Osteoblast (primary cell): ENCODE data around the gene ZNF14. TPM values are rescaled to one million over a fixed set of nuclear protein-coding genes. Genes with fewer than 3 reads are reported as not detected.
"Not testable (repeated sequence)": the region's sequence is repeated elsewhere in the genome, so short reads cannot be mapped to it uniquely, and the experiment has no call there.

ENCODE experiments used
- DNase-seq: peaks from one replicate; pipeline ENCODE4 v3.0.0; 2011; ENCODE audit warnings: low spot score, mixed read lengths; ENCODE audit not compliant: insufficient read length; ENCODE audit errors: missing footprints
- H2AFZ ChIP-seq: 2 replicates; pipeline ENCODE4 v1.6.0; 2011; ENCODE audit warnings: mild to moderate bottlenecking, low read length
- H3K27ac ChIP-seq: 2 replicates; pipeline ENCODE4 v1.5.1; 2011; ENCODE audit warnings: mild to moderate bottlenecking, low read depth, low read length, moderate library complexity
- H3K27me3 ChIP-seq: 2 replicates; pipeline ENCODE4 v1.6.0; 2012; ENCODE audit warnings: mild to moderate bottlenecking, control low read depth, inconsistent platforms, low read length, moderate library complexity; ENCODE audit not compliant: insufficient read depth
- H3K36me3 ChIP-seq: 2 replicates; pipeline ENCODE4 v1.5.1; 2011; ENCODE audit warnings: mild to moderate bottlenecking, low read length, control low read depth, moderate library complexity; ENCODE audit not compliant: insufficient read depth
- H3K4me1 ChIP-seq: 2 replicates; pipeline ENCODE4 v1.5.1; 2011; ENCODE audit warnings: mild to moderate bottlenecking, low read length, control low read depth, moderate library complexity; ENCODE audit not compliant: insufficient read depth
- H3K4me2 ChIP-seq: 2 replicates; pipeline ENCODE4 v1.6.0; 2011; ENCODE audit warnings: mild to moderate bottlenecking, low read length; ENCODE audit not compliant: insufficient read depth
- H3K4me3 ChIP-seq: fragments of 200-600 bp; sonication (generic); 3 replicates; pipeline ENCODE4 v1.5.1; 2012; ENCODE audit warnings: mild to moderate bottlenecking, low read length, inconsistent platforms; ENCODE audit not compliant: insufficient read depth
- H3K79me2 ChIP-seq: 2 replicates; pipeline ENCODE4 v1.6.0; 2012; ENCODE audit warnings: mild to moderate bottlenecking, low read length, control low read depth, inconsistent platforms; ENCODE audit not compliant: insufficient read depth
- H3K9me3 ChIP-seq: 2 replicates; pipeline ENCODE4 v1.5.1; 2011; ENCODE audit warnings: low read depth, low read length, control low read depth
- H4K20me1 ChIP-seq: 2 replicates; pipeline ENCODE4 v1.6.0; 2012; ENCODE audit warnings: mild to moderate bottlenecking, low read length, control low read depth; ENCODE audit not compliant: insufficient read depth
- total RNA-seq: library from RNA; depleted of rRNA; stranded (reverse); fragments of >200 nt; gene quantifications from 2 replicates; pipeline ENCODE4 v1.2.3, GENCODE V29; 2012
- TF ChIP-seq, protein P1 (sequence below): IDR thresholded peaks from 2 replicates; pipeline ENCODE4 v1.5.1; 2011; ENCODE audit warnings: mild to moderate bottlenecking, low read depth, low read length, moderate library complexity; ENCODE audit errors: extremely low read depth

ZNF14 gene
- total RNA-seq, 1 donor = 6.5 TPM

DNA sequence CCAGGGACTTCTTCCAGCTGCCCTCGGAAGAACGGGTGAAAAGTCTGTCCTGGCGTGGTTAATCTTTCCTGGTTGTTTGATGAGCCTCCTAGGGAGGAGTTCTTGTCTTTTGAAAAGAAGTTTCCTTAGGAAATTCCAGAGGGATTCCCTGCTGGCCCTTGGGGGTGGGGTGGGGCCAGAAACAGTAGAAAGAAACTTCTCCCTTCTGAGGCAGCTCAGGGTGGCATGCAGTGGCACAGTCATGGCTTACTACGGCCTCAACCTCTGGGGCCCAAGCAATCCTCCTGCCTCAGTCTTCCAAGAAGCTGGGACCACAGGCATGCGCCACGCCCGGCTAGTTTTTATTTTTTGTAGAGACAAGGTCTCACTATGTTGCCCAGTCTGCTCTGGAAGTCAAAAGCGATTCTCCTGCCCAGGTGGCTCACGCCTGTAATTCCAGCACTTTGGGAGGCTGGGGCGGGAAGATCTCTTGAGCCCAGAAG, 62.8 kb downstream of the ZNF14 start:
- H3K36me3 ChIP-seq = no peaks in the 10 kb centered on the region
- H3K4me2 ChIP-seq = peak overlapping the region; percentile 94
- H3K27me3 ChIP-seq = no peaks in the 10 kb centered on the region
- DNase-seq = peak; percentile 10
- H3K4me3 ChIP-seq = peak overlapping the region; percentile 95
- peaks cover 12% of the 10 kb centered on the region for H3K4me1 ChIP-seq
- H2AFZ ChIP-seq = peak overlapping the region; percentile 98
- peaks cover 17% of the 10 kb centered on the region for H3K79me2 ChIP-seq
- no peak overlapping the region for H3K27ac ChIP-seq
- TF ChIP-seq, protein P1, sequence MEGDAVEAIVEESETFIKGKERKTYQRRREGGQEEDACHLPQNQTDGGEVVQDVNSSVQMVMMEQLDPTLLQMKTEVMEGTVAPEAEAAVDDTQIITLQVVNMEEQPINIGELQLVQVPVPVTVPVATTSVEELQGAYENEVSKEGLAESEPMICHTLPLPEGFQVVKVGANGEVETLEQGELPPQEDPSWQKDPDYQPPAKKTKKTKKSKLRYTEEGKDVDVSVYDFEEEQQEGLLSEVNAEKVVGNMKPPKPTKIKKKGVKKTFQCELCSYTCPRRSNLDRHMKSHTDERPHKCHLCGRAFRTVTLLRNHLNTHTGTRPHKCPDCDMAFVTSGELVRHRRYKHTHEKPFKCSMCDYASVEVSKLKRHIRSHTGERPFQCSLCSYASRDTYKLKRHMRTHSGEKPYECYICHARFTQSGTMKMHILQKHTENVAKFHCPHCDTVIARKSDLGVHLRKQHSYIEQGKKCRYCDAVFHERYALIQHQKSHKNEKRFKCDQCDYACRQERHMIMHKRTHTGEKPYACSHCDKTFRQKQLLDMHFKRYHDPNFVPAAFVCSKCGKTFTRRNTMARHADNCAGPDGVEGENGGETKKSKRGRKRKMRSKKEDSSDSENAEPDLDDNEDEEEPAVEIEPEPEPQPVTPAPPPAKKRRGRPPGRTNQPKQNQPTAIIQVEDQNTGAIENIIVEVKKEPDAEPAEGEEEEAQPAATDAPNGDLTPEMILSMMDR = no peak
- no peaks in the 10 kb centered on the region for H3K9me3 ChIP-seq
- no peaks in the 10 kb centered on the region for H4K20me1 ChIP-seq

DNA sequence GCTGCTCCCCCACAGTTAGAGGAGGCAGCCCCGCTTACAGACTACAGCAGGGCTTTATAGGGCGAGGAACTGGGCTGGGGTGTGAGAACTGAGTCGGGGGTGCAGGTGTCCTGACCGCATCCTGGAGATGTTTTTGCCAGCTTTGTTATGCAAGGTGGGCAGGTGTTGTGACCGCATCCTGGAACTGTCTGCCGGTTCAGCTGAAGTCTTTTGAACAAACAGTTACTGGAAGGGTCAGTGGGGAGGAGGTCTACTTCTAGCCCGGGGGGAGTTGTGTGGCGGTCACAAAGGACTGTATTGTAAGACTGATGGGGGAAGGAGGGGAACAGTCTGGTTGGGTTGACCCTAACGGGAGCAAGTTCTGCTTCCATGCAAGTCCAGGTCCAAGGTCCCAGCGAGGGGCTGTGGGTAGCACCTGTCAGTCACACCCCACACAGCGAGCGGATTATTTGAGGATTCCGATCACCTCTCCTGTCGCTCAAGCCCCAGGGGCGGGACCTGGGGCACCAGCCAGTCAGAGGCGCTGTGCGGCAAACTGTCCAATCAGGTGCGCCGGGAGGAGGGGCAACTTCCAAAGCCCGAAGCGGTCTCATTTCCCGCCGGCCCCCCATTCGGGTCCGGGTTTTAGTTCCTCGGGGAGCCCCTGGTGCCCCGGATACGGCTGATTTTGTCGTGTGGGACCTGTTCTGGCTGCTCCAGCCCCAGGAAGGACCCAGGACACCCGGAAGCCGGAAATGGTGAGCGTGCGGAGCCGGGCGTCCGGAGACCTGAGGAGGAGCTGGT, 64.5 kb downstream of the ZNF14 start, which contains the start of gene ZNF101:
TSS of gene ZNF101 (plus strand) at position 610 of the 783 bp plus-strand sequence. CDS start at position 735, 125 bp downstream.
- H3K79me2 ChIP-seq = peaks cover 17% of the 10 kb centered on the region
- TF ChIP-seq, protein P1 = no peak
- peak; percentile 98 for DNase-seq
- H3K36me3 ChIP-seq = no peaks in the 10 kb centered on the region
- peak within 1 kb of the TSS; percentile 94 for H3K4me2 ChIP-seq
- H3K4me3 ChIP-seq = peak within 1 kb of the TSS; percentile 95
- H4K20me1 ChIP-seq = no peaks in the 10 kb centered on the region
- H3K27ac ChIP-seq = peak within 1 kb of the TSS; percentile 83
- no peaks in the 10 kb centered on the region for H3K9me3 ChIP-seq
- H3K4me1 ChIP-seq = peaks cover 12% of the 10 kb centered on the region
- H3K27me3 ChIP-seq = no peaks in the 10 kb centered on the region
- H2AFZ ChIP-seq = peak within 1 kb of the TSS; percentile 98

DNA sequence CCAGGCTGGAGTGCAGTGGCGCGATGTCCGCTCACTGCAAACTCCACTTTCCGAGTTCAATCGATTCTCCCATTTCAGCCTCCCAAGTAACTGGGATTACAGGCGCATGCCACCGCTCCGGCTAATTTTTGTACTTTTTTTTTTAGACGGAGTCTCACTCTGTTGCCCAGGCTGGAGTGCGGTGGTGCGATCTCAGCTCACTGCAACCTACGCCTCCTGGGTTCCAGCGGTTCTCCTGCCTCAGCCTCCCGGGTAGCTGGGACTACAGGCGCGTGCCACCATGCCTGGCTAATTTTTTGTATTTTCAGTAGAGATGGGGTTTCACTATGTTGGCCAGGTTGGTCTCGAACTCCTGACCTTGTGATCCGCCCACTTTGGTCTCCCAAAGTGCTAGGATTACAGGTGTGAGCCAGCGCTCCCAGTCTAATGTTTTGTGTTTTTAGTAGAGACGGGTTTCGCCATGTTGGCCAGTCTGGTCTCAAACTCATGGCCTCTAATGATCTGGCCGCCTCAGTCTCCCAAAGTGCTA, 67.4 kb downstream of the ZNF14 start:
- H3K27me3 ChIP-seq, H2AFZ ChIP-seq, H3K36me3 ChIP-seq, DNase-seq, H3K4me3 ChIP-seq, H3K9me3 ChIP-seq, H3K4me2 ChIP-seq, H3K27ac ChIP-seq: not testable (repeated sequence)
- Histone ChIP-seq H3K4me1 (peaks cover 24% of the 10 kb centered on the region), H4K20me1 (peaks cover 22% of the 10 kb centered on the region), H3K79me2 (peaks cover 43% of the 10 kb centered on the region)

DNA sequence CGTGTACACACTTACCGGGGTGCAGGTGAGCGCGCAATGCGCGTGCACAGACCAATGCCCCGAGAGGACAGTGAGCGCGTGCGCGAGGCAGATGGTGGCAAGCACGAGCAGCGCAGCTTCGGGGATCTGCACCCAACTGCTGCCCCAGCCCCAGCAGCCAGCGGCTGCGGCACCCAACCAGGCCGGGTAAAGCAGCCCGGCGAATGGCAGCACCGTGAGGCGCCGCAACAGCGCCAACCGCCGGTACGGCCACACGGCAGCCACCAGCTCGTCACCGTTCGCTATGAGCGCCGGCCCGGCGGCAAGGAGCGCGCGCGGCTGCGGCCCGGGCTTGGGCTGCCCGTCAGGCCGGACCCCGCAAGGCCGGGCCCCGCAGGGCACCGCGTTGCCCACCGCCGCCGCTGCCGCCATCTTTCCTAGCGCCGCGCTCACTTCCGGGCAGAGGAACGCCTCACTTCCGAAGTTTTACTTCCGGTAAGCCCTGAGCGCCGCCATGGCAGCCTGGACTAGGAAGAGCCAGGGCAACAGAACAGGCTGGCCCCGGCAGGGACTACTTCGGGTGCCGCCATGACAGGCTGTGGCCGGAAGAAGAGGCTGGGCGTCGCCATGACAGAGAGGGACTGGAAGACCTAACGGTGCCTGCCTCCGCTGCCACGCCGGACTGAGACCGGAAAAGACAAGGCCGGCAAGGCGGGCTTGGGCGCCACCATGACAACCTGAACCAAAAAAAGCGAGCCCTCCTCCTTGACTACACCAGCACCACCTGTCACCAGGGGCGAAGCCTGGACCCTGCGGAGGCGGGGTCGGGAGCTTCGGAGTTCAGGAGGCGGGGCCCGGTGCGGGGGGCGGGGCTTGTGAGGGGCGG, 69.4 kb downstream of the ZNF14 start, which contains the start of gene ATP13A1:
TSS of gene ATP13A1 (minus strand) at position 421 of the 865 bp plus-strand sequence. CDS start at position 411, 10 bp downstream.
- Histone ChIP-seq H3K4me1 (peaks cover 16% of the 10 kb centered on the region), H3K27me3 (no peaks in the 10 kb centered on the region), H3K9me3 (no peaks in the 10 kb centered on the region), H4K20me1 (peaks cover 22% of the 10 kb centered on the region), H3K36me3 (peaks cover 15% of the 10 kb centered on the region), H3K4me3 (peak within 1 kb of the TSS; percentile 85), H2AFZ (peak within 1 kb of the TSS; percentile 93), H3K4me2 (peak within 1 kb of the TSS; percentile 90), H3K27ac (peak within 1 kb of the TSS; percentile 87), H3K79me2 (peaks cover 39% of the 10 kb centered on the region)
- peak; percentile 99 for DNase-seq
- TF ChIP-seq, protein P1 = no peak
